Right atrium auricular region (tissue), 2 donors: ENCODE data around the gene CDK4. TPM values are rescaled to one million over a fixed set of nuclear protein-coding genes. Genes with fewer than 3 reads are reported as not detected.

Experiments
- DNase-seq: peaks from one replicate; pipeline ENCODE4 v3.0.0-alpha.2; 2019; ENCODE audit warnings: low spot score
- H3K27ac ChIP-seq, 2 donors: fragments of 200-600 bp; sonication (generic); 1 replicate in 1 of 2; 2 replicates in 1 of 2; pipeline ENCODE4 v1.5.1; 2016 to 2019
- H3K27me3 ChIP-seq, 2 donors: fragments of 200-600 bp; sonication (generic); one replicate each; pipeline versions ENCODE4 v1.5.1 to v1.6.0; 2017 to 2019
- H3K36me3 ChIP-seq: fragments of 200-600 bp; sonication (generic); one replicate; pipeline ENCODE4 v1.5.1; 2016
- H3K4me1 ChIP-seq, 2 donors: fragments of 200-600 bp; sonication (generic); one replicate each; pipeline versions ENCODE4 v1.5.1 to v1.6.0; 2017 to 2019
- H3K4me3 ChIP-seq, 2 donors: fragments of 200-600 bp; sonication (generic); 1 replicate in 1 of 2; 2 replicates in 1 of 2; pipeline ENCODE4 v1.5.1; 2017 to 2019; ENCODE audit warnings: mild to moderate bottlenecking in 1 of 2, moderate library complexity in 1 of 2
- H3K9me3 ChIP-seq, 2 donors: fragments of 200-600 bp; sonication (generic); one replicate each; pipeline ENCODE4 v1.5.1; 2019
- microRNA-seq, 2 donors: library from miRNA; unstranded; fragments of <30 nt; microRNA quantifications; one replicate each; pipeline ENCODE4, GENCODE V29; 2016 to 2017; ENCODE audit warnings: borderline number of aligned reads in 2 of 2, borderline replicate concordance in 1 of 2
- total RNA-seq, 2 donors: library from RNA; depleted of rRNA; stranded (reverse); fragments of >200 nt; gene quantifications; one replicate each; pipeline ENCODE4 v1.1.0, GENCODE V29; 2016
- TF ChIP-seq, protein P1 (sequence below), 2 donors: fragments of 200-600 bp; sonication (generic); IDR thresholded peaks; one replicate each; pipeline ENCODE4 v1.5.1; 2019; ENCODE audit warnings: antibody characterized with exemption in 2 of 2

CDK4 gene
- total RNA-seq, 2 donors from 2014 or later = 32.1 to 59.7 TPM

DNA sequence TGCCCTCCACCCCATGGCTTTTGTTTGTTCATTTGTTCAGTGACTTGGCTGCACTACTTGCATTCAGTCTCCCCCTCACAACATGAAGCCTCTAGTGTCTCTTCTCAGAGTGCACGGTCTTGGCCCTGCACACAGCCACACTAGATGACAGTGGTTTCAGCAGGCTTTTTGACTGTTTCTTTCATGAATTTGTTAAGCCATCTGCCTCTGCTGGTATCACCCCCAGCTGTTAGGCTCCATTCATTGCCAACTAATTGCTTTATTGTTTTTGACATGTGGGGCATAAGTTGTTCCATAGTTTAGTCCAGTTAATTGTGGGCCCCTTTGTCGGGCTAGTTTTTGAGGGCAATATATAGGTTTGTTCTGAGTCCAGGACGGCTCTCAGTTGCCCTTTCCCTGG, 39.4 kb downstream of the CDK4 start:
- TF ChIP-seq, protein P1, sequence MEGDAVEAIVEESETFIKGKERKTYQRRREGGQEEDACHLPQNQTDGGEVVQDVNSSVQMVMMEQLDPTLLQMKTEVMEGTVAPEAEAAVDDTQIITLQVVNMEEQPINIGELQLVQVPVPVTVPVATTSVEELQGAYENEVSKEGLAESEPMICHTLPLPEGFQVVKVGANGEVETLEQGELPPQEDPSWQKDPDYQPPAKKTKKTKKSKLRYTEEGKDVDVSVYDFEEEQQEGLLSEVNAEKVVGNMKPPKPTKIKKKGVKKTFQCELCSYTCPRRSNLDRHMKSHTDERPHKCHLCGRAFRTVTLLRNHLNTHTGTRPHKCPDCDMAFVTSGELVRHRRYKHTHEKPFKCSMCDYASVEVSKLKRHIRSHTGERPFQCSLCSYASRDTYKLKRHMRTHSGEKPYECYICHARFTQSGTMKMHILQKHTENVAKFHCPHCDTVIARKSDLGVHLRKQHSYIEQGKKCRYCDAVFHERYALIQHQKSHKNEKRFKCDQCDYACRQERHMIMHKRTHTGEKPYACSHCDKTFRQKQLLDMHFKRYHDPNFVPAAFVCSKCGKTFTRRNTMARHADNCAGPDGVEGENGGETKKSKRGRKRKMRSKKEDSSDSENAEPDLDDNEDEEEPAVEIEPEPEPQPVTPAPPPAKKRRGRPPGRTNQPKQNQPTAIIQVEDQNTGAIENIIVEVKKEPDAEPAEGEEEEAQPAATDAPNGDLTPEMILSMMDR (IDR thresholded peaks at IDR 0.05) = no peak
- Histone ChIP-seq H3K27ac (no peak overlapping the region), H3K36me3 (peaks cover 29% of the 10 kb centered on the region), H3K9me3 (no peaks in the 10 kb centered on the region), H3K27me3 (no peaks in the 10 kb centered on the region), H3K4me1 (no peaks in the 10 kb centered on the region), H3K4me3 (no peak overlapping the region)
- DNase-seq = no peak

DNA sequence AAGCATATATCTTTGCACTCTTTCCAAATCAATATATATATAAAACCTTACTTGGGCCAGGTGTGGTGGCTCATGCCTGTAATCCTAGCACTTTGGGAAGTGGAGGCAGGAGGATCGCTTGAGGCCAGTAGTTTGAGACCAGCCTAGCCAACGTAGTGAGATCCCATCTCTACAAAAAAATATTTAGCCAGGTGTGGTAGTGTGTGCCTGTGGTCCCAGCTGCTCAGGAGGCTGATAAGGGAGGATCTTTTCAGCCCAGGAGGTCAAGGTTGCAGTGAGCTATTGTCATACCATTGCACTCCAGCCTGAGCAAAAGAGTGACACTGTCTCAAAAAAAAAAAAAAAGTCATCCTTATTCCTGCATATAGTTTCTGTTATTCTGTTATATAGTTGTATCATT, 43.8 kb downstream of the CDK4 start:
- Histone ChIP-seq H3K4me1 (no peaks in the 10 kb centered on the region), H3K9me3 (peaks cover 0 to 7% of the 10 kb centered on the region in 2 donors), H3K27me3 (no peaks in the 10 kb centered on the region), H3K36me3 (peaks cover 24% of the 10 kb centered on the region), H3K4me3 (no peak overlapping the region), H3K27ac (no peak overlapping the region)
- TF ChIP-seq, protein P1 (IDR thresholded peaks at IDR 0.05) = no peak
- DNase-seq = no peak

DNA sequence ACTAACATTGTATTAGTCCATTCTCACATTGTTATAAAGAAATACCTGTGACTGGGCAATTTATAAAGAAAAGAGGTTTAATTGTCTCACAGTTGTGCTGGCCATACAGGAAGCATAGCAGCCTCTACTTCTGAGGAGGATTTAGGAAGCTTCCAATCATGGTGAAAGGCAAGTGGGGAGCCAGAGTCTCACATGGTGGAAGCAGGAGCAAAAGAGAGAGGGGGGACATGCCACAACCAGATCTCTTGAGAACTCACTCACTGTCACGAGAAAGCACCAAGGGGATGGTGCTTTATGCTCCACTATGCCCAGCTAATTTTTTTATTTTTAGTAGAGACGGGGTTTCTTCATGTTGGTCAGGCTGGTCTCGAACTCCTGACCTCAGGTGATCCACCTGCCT, 44.9 kb downstream of the CDK4 start:
- Histone ChIP-seq H3K9me3 (peaks cover 0 to 7% of the 10 kb centered on the region in 2 donors), H3K4me1 (no peaks in the 10 kb centered on the region), H3K36me3 (peaks cover 27% of the 10 kb centered on the region), H3K4me3 (no peak overlapping the region), H3K27ac (no peak overlapping the region), H3K27me3 (no peaks in the 10 kb centered on the region)
- no peak for DNase-seq
- TF ChIP-seq, protein P1 (IDR thresholded peaks at IDR 0.05) = no peak

DNA sequence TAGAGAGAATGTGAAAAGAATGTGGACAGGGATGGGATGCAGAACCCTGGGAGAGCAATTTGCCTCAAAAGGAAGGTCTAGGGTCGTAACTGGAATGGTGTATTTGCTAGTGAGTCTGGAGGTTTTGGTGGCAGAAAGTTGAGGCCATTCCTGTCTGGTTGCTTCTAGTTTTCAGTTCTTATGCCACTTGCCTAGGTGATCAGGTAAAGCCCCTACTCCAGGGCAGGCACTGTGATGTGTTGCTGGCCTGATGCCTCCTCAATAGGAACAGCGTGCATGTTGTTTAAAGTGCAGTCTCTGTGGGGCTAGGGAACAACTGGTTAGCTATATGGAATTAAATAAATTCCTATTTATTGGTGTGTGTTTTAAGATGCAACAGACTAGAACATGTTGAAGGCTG, 51.8 kb downstream of the CDK4 start:
- H3K4me3 ChIP-seq = no peak overlapping the region
- H3K9me3 ChIP-seq = peaks cover 0 to 7% of the 10 kb centered on the region in 2 donors
- H3K27me3 ChIP-seq = no peaks in the 10 kb centered on the region
- DNase-seq = no peak
- TF ChIP-seq, protein P1 (IDR thresholded peaks at IDR 0.05) = no peak
- H3K36me3 ChIP-seq = peaks cover 33% of the 10 kb centered on the region
- no peak overlapping the region for H3K27ac ChIP-seq
- peaks cover 0 to 2% of the 10 kb centered on the region in 2 donors for H3K4me1 ChIP-seq

DNA sequence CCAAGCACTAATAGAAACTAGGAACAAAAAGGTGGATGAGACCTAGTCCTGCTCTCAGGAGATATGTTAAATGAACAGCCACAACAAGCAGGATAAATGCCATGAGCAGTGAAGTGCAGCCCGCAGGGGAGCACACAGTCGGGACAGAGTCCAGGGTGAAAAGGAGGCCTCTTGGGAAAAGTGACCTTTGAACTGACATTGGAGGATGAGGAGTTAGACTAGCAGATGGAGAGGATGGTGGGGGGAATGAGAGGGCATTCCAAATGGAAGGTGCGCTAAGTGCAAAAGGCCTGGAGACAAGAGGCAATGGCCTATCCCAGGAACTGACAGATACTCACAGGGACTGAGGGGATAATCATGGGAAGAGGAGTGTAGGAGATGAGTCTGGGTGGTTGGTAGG, 53.7 kb downstream of the CDK4 start:
- Histone ChIP-seq H3K4me1 (peaks cover 0 to 12% of the 10 kb centered on the region in 2 donors), H3K36me3 (peaks cover 24% of the 10 kb centered on the region), H3K27ac (no peak overlapping the region), H3K27me3 (no peaks in the 10 kb centered on the region), H3K9me3 (peaks cover 0 to 2% of the 10 kb centered on the region in 2 donors), H3K4me3 (no peak overlapping the region)
- DNase-seq = no peak
- TF ChIP-seq, protein P1 (IDR thresholded peaks at IDR 0.05) = no peak

Small RNA genes lying within 50 kb of the gene (microRNA-seq; reads per million reads assigned to microRNA genes)
- 0 reads per million in 2 donors for gene MIR6759

Other genes starting within 250 kb of the CDK4 start
- gene DDIT3, start 231.8 kb downstream of the CDK4 start, total RNA-seq = 10 to 100 TPM; 19.8 to 25.0 TPM
- gene MBD6, start 229.5 kb downstream of the CDK4 start, total RNA-seq = 10 to 100 TPM; 12.5 to 14.4 TPM
- gene DCTN2, start 205.1 kb downstream of the CDK4 start, total RNA-seq = 100 to 1,000 TPM; 109 to 114 TPM
- gene KIF5A, start 202.3 kb downstream of the CDK4 start, total RNA-seq = under 1 TPM; 0.11 to 0.12 TPM
- 10 to 100 TPM; 22.1 to 25.2 TPM for gene PIP4K2C, start 161.1 kb downstream of the CDK4 start, total RNA-seq
- gene DTX3, start 147.5 kb downstream of the CDK4 start, total RNA-seq = 10 to 100 TPM; 22.3 to 32.5 TPM
- gene ARHGEF25, start 140.9 kb downstream of the CDK4 start, total RNA-seq = 10 to 100 TPM in 1 of 2 donors, 1 to 10 TPM in 1; 7.4 to 11.0 TPM
- gene B4GALNT1, start 119.1 kb downstream of the CDK4 start, total RNA-seq = 1 to 10 TPM; 3.5 to 4.4 TPM
- gene OS9, start 58.2 kb downstream of the CDK4 start, total RNA-seq = 100 to 1,000 TPM; 161 to 173 TPM
- 1 to 10 TPM in 1 of 2 donors, under 1 TPM in 1; 0.75 to 4.8 TPM for gene AGAP2, start 13.6 kb downstream of the CDK4 start, total RNA-seq
- gene TSPAN31, start 7.3 kb downstream of the CDK4 start, total RNA-seq = 10 to 100 TPM; 50.3 to 59.6 TPM
- 10 to 100 TPM in 1 of 2 donors, 1 to 10 TPM in 1; 8.4 to 11.6 TPM for gene MARCHF9, start 2.8 kb upstream of the CDK4 start, total RNA-seq
- gene CYP27B1, start 14.8 kb upstream of the CDK4 start, total RNA-seq = under 1 TPM; 0.28 to 0.33 TPM
- 1 to 10 TPM; 1.5 to 8.5 TPM for gene METTL1, start 19.8 kb upstream of the CDK4 start, total RNA-seq
- 1 to 10 TPM; 1.9 to 3.6 TPM for gene EEF1AKMT3, start 20.3 kb upstream of the CDK4 start, total RNA-seq
- gene TSFM, start 30.5 kb upstream of the CDK4 start, total RNA-seq = 10 to 100 TPM; 20.0 to 23.2 TPM
- 1 to 10 TPM; 1.3 to 2.6 TPM for gene AVIL, start 66.4 kb upstream of the CDK4 start, total RNA-seq
- 100 to 1,000 TPM in 1 of 2 donors, 10 to 100 TPM in 1; 67.6 to 105 TPM for gene CTDSP2, start 94.4 kb upstream of the CDK4 start, total RNA-seq
- gene ATP23, start 189.3 kb upstream of the CDK4 start, total RNA-seq = 1 to 10 TPM; 2.6 to 6.0 TPM